Forelimb muscle (tissue), 1 donor: ENCODE results near the gene SLC4A11. TPM values are rescaled to one million over a fixed set of nuclear protein-coding genes. Genes with fewer than 3 reads are reported as not detected.
"Not testable (repeated sequence)": the region's sequence is repeated elsewhere in the genome, so short reads cannot be mapped to it uniquely, and the experiment has no call there.

Experiments used
- DNase-seq: peaks from one replicate; pipeline ENCODE4 v3.0.0-alpha.2; 2013; ENCODE audit warnings: low read depth
- polyA plus RNA-seq: library from polyadenylated mRNA; unstranded; fragments of 120-200 nt; gene quantifications from one replicate; pipeline ENCODE4 v1.2.1, GENCODE V29; 2013; ENCODE audit not compliant: insufficient read length

Gene SLC4A11
- polyA plus RNA-seq, 1 donor: 1.1 TPM

DNA sequence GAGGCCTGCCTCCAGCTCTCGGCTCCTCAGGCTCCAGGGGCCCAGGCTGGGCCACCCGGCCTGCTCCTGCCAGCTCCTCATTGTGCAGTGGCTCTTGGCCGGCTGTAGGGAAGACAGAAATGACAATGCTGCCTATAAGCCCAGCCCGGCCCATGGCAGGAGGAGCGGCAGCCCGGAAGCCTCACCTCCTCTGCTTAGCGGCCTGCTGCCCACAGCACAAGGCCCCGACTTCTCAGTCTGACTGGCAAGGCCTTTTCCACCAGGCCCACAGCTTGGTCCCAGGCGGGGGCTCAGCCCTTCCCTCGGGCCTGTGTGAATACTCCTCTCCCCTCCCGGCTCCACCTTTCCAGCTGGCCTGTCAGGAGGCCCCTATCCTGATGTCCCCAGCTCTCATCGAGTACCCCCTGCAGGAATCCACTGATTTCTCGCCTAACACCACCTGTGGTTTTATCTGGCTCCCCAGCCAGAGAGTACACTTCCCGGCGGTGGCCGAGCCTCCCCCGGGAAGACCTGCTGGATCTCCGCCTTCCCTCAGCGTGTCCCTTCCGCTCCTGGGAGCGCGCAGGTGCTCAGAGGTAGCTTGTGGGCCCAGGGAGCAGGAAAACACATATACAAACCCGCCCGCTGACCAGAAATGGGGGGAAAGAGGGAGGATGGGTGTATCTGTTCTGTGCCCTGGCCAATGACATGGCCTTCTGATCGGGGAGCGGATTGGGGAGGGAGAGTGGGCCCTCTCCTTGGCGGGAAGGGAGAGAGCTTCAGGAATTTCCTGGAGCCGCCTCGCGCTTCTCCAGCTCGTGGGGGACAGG, 35.5 kb downstream of the SLC4A11 start:
- no peak for DNase-seq

DNA sequence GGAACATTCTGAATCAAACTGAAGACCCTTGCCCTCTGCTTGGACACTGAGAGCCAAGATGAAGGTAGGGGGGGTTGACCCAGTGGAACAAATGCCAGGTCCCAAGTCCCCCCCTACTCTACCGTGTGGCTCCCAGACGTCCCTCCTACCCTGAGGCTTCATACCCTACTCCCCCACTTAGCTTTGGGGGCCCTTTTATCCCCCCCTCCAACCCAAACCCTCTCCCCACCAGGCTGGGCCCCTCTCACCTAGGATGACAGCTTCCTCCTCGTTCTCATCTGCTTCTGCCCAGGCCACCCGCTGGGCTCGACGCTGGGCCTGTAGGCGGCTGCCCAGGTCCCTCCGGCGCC, 36.0 kb downstream of the SLC4A11 start:
- no peak for DNase-seq

DNA sequence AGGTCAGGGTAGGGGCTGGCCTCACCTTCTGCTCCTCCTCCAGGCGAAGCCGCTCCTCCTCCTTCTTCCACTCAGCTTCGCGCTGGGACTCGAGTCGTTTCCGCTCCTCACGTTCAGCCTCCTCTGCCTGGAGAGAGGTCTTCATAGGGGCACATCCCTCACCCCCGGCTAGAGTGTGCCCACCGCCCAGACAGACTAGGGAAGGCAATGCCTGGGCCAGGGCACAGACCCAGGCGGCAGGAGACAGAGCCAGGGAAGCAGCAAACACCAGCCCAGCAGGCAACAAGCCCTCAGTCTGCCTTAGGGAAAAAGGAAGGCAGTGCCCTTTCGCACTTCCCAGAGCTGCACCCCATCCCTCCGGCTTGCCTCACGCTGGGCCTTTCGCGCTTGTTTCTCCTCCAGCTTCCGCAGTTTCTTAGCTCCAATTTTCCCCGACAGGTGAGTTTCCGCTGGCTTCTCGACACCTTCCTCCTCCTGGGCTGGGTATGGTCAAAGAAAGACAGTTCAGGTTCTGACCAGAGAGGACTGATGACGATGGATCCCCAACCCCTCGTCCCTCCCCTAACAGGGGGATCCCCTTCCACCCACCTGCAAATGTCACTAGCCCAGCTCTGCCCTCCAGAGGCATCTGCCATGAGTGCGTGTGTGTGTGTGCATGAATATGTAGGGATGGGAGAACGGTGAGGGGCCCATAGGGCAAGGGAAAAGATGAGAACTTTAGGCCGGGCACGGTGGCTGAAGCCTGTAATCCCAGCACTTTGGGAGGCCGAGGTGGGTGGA, 38.8 kb downstream of the SLC4A11 start:
- no peak for DNase-seq

DNA sequence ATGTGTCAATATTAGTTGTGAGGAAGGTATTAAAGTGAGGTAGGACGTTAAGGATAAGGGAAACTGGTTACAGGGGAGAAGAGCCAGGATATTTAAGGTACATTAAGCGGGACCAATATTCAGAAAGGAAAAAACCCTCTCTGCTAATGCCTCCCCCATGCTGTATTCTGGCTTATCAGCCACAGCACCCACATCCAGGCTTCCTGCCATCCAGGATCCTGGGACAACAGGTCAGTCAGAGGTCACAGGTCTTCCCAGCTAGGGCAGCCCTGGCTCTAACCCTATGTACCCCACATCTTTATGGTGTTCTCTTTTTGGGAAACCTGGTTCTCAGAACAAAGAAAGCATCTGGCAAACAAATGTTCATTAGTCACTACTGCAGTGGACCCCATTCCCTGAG, 39.8 kb downstream of the SLC4A11 start:
- no peak for DNase-seq

DNA sequence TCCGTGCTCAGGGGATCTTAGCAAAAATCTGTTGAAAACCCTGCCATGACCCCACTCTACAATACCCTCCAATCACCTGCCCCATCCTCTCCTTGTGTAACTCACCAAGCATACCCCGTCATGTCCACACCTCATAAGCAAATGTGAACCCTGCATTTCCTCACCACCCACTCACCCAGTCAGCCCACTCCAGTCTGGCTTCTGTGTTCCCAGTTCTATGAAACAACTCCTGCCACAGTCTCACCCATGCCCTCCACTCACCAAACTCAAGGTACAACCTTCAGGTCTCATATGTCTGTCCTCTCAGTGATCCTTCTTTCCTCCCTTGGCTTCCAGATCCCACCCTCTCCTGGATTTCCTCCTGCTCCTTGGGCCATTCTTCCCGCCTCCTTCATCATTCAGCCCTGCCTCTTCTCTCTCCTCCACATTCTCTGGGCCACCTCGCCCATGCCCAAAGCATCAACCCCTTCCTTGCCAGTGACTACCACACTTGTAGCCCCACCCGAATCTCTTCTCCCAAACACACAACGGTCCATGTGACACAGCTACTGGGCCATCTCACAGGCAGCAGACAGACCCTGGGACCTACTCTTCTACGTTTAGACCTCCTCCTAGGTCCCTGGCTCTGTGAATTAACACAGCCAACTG, 43.3 kb downstream of the SLC4A11 start:
- DNase-seq: no peak

DNA sequence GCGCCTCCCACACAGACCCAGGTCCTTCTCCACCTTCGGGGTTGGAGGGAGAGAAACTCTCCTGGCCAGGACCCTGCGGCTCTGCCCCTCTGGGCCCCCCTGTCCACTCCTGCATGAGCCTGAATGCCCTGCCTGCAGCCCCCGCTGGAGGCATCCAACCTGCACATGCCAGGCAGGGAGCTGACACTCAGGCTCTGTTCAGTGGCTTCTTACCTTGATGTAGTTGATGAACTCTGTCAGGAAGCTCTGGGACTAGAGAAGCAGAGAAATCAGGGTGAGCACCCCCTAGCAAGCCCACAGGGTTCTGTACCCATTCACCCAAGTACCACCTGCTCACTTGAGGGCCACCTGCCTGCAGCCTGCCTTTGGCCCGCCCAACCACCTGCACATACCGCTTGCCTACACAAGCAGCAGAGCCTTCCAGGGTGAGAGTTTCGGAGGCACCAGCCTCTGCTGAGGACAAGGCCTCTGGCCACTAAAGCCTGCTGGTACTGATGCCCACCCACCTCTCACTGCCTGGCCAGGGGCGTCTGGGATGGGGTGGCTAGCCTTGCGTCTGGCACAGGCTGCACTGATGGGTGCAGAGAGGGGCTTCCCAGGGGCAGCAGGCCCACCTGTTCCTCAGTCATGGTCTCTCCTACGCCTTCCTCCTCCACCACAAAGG, 44.2 kb downstream of the SLC4A11 start:
- no peak for DNase-seq

DNA sequence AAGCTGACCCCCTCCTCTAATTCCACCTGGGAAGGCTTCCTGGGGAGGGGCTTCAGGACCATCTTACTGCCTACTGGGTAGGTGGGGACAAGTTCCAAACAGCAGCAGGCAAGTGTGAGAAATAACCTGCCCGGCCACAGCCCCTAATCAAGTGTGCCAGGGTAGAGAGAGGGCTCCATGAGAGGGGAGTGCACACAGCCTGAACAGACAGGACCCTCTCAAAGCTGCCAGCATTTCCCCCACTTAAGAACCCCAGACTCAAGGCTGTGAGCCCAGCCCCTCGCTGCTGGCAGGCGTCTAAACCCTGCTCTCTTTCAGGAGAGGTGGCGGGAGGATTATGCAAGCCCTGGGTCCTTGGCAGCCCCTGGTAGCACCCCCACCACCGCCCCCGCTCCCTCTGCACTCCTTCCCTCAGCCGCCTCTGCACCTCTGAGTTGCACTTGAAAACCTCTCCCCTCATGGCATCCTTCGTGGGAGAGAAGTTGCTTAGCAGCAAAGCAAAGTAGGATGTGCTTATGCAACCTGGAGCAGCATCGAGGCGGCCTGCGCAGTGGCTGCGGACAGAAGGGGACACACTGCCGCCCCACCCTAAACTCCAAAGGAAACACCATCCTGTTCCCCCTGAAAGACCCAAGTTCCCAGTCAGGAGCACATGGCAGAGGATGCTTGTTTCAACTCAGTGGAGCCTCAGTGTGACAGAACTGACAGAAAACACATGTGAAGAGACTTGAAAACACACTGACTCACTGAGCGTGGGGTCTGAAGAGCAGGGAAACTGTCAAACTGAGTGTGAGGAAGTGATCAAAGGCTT, 45.0 kb downstream of the SLC4A11 start:
- DNase-seq: no peak

DNA sequence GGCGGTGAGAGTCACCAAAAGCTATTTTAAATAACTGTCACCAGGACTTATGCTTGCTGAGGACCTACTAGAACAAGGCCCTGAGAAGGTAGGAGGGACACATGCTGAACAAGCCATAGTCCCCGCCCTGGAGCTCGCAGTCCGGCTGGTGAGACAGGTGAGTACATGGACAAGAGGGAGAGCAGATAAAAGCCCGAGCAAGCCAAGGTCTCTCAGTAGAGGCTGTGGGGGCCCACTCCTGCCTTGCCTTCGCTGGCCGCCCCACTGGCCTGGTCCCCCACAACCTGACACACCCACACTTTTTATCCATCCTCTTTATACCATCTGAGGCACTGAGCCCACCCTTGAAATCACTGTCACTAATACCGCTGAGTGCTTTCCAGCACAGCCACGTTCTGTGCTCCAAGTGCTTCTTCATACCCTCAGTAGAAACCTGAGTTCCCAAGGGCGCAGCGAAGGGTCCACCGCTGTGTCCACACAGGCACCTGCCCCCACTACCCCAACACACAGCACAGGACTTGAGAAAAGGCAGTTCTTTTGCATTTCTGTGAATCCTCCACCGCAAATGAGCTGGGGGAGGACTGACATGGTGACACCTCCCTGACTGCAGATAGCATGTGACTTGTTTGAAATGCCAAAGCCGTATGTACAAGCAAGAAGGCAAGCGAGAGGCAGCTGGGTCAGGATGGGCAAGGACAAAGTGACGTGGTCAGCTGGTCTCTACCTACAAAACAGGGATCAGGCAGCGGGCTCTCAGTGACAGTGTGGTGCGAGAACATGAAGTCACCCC, 46.6 kb downstream of the SLC4A11 start:
- DNase-seq: no peak

DNA sequence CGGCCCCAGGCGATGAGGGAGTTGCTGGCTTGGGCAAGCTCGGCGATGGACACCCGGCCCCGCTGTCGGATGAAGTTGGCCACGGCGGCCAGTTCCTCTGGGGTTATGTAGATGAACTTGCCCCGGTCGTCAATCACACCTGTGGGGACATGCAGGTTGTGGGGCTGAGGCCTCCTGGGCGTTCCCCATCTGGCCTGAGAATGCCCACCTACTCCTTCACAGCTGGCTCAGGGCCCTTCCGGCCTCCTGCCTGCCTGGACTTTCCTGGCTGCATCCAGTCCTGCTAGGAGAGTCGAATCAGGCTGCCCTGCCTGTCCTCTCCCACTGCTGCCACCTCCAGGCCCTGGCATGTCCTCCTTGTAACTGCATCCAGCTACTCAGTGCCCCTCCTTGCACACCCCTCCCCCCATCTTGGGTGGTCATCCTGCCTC, 48.3 kb downstream of the SLC4A11 start:
- DNase-seq: no peak

DNA sequence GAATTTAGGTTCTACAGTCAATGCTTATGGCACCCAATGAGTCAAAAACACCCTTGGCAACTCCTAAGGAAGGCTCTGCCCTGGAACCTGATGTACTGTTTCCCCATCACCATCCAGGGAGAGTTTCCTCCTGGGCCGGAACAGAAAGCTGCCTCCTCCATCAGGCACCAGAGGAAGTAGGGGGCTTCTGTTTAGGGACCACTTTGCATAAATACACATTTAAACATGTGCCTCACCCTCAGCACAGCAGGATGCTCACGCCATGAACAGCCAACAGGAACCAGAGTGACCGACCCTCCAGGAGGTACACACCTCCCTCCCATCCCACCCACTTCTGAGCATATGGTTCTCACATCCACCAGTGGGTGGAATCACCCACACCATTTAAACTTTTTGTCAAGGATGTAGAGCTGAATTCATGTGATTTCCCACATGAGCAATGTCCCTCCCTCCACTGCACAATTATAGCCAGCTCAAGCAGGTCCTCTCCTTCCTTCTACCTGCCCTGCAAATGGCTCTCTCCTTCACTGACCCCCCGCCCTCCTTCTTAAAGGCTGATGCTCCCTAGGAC, 49.3 kb downstream of the SLC4A11 start:
- no peak for DNase-seq

DNA sequence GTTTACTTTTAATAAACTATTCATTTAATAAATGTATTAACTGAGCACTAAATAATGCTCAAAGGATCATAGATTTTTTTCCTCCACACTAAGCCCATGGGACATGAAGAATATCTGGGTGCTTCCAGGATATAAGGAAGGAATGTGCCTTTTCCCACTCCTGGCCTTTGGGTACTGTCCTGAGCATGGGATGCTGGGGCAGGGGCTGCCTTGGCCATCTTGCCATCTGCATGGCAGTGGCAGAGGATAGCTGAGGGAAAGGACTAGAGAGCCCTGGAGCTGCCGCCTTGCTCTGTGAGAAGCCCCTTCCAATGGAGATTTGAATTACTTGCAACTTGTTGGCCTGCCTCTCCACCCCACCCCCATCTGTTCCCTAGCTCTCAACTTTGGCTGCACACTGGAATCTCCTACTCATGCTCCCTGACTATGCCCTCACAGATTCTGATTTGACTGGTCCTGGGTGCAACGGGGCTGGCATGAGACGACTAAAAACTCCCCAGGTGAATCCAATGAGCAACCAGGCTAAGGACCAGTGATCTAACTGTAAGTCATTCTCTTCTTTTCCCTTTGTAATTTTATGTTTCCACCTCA, 50.1 kb downstream of the SLC4A11 start:
- DNase-seq: no peak

DNA sequence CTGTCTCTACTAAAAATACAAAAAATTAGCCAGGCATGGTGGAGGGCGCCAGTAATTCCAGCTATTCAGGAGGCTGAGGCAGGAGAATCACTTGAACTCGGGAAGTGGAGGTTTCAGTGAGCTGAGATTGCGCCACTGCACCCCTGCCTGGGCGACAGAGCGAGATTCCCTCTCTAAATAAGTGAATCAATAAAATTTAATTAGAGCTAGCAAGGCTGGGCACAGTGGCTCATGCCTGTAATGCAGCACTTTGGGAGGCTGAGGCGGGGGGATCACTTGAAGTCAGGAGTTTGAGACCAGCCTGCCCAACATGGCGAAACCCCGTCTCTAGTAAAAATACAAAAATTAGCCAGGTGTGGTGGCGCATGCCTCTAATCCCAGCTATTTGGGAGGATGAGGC, 51.1 kb downstream of the SLC4A11 start:
- not testable (repeated sequence) for DNase-seq

DNA sequence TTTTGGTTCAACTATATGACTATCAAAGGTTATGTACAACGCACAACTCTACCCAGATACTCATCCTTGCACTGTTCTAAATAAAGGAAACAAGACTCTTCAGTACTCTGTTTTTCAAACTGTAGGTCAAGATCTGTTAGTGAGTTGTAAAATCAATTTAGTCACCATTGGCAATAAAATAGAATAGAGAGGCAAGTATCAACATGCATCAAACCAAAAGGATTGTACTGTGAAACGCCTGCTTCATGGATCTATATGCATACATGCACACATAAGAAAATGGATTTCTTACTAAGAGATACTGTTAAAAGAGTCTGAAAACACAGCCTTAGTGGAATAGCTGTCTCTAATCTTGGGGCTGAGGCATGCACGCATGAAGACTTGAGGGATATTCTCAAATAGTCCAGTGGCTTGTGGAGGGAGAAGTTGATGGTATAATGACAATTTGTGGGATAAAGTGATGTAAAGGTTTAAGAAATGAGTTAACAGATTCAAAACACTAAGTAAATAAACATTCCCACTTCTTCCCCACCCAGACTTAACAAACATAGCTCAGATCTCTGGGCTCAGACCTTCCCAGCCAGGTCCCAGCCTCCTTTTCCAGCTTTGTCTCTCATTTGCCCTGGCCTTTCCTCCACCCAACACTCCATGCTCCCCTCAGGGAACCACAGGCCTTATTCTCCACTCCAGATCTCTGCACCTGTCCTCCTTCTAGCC, 54.9 kb downstream of the SLC4A11 start:
- no peak for DNase-seq

DNA sequence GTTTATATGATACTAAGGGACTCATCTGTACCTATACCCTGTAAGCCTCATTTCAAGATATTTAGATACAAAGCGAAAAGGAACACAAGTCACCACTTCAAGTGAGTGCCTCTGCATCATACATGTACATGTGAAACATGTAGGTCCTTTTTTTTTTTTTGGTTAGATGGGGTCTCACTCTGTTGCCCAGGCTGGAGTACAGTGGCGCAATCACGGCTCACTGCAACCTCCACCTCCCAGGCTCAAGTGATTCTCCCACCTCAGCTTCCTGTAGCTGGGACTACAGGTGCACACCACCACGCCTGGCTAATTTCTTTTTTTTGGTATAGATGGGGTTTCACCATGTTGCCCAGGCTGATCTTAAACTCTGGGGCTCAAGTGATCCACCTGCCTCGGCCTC, 56.6 kb downstream of the SLC4A11 start:
- not testable (repeated sequence) for DNase-seq

DNA sequence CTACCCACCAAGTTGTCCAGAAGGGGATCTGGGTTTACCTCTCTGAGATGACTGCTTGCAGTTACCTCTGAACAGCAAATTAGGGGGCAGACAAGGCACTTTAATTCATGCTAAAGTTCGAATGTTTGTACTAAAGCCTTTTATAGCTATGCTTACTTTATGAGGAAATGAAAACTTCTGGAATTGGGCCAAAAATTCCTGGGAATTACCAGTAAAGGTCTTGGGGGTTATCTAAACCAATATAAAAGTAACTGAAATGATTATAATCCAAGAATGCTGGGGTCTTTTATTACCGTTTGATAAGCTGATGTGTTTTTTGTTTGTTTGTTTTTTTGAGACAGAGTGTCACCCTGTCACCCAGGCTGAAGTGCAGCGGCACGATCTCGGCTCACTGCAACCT, 57.7 kb downstream of the SLC4A11 start:
- DNase-seq: no peak

DNA sequence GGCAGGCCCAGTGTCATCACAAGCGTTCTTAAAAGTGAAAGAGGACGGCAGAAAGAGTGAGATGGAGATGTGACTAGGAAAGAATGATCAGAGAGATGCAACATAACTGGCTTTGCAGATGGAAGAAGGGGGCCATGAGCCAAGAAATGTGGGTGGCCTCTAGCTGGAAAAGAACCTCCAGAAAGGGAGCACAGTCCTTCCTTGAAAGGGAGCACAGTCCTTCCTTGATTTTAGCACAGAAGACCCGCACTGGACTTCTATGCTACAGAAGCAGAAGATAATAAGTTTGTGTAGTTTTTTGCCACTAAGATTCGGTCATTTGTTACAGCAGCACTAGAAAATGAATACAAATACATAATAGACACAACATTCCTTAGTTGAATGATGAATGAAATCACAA, 58.7 kb downstream of the SLC4A11 start:
- no peak for DNase-seq

DNA sequence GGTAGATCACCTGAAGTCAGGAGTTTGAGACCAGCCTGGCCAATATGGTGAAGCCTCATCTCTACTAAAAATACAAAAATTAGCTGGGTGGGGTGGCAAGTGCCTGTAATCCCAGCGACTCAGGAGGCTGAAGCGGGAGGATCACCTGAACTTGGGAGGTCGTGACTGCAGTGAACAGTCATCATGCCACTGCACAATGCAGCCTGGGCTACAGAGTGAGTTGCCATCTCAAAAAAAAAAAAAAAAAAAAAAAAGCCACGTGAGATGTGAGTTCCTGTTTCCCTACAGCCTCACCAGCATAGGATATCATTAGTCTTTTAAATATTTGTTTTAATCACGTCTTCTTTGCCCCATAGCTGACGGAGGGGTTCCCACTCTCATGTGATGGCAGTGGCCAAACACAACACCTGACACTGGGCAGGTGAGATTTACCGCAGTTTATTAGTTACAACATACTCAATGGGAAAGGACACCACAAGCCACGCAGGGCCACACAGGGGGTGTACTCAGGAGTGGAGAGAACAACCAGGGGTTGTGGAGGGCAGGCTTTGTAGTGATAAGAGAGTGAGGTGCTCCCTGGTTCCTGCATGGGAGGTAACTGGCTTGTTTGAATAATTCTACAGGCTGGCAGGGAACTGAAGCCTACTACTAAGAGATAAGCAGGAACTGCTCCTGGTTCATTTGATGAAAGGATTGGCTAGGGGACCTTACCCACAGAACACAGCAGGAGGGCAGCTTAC, 61.1 kb downstream of the SLC4A11 start:
- no peak for DNase-seq
